Vagina (tissue), 2 donors: ENCODE results near the gene TEAD2.

Source experiments
- CTCF ChIP-seq, 3 experiments: fragments of 450-650 bp in 2 of 3; fragments of 200-600 bp in 1 of 3; sonication (generic) in 1 of 3; IDR thresholded peaks; one replicate each; pipeline ENCODE4 v1.5.1; 2017 to 2019; ENCODE audit warnings: antibody characterized with exemption in 3 of 3, mild to moderate bottlenecking in 2 of 3, moderate library complexity in 2 of 3
- POLR2AphosphoS5 ChIP-seq, 2 donors: sonication (generic); formaldehyde crosslinking; IDR thresholded peaks; one replicate each; pipeline ENCODE4 v1.9.0; 2017; ENCODE audit warnings: antibody characterized with exemption in 2 of 2, mild to moderate bottlenecking in 2 of 2, low read depth in 1 of 2; ENCODE audit not compliant: insufficient read depth in 1 of 2

- no peak for TF ChIP-seq CTCF (IDR thresholded peaks at IDR 0.05)
- TF ChIP-seq POLR2AphosphoS5 (IDR thresholded peaks at IDR 0.05; ENCODE audit: insufficient read depth in 1 of 2, low read depth in 1 of 2), result no peak
Measured at GRCh38 chr19:49342291-49342721, 19.9 kb downstream of the TEAD2 start.
